Stomach (tissue), 9 donors: ENCODE measurements around the gene RBFOX1. TPM values are rescaled to one million over a fixed set of nuclear protein-coding genes. Genes with fewer than 3 reads are reported as not detected.

Experiments used
- DNase-seq, 2 donors: peaks; one replicate each; pipeline versions ENCODE4 v3.0.0 to v3.0.0-alpha.2; 2013 to 2019
- H3K27ac ChIP-seq, 5 donors: fragments of 200-600 bp in 4 of 5; sonication (generic) in 4 of 5; one replicate each; pipeline ENCODE4 v1.5.1; 2013 to 2019; ENCODE audit warnings: mild to moderate bottlenecking in 1 of 5, moderate library complexity in 1 of 5
- H3K27me3 ChIP-seq, 3 donors: fragments of 200-600 bp; sonication (generic); one replicate each; pipeline ENCODE4 v1.5.1; 2017 to 2019; ENCODE audit warnings: mixed run types in 1 of 3
- H3K36me3 ChIP-seq, 4 donors: fragments of 200-600 bp; sonication (generic); 1 replicate in 3 of 4; 2 replicates in 1 of 4; pipeline ENCODE4 v1.5.1; 2016 to 2019
- H3K4me1 ChIP-seq, 4 donors: fragments of 200-600 bp; sonication (generic); one replicate each; pipeline ENCODE4 v1.5.1; 2016 to 2019
- H3K4me3 ChIP-seq, 4 donors: fragments of 200-600 bp; sonication (generic) in 3 of 4; one replicate each; pipeline ENCODE4 v1.5.1; 2016 to 2019; ENCODE audit warnings: mild to moderate bottlenecking in 1 of 4
- H3K9me3 ChIP-seq, 4 donors: fragments of 200-600 bp; sonication (generic); one replicate each; pipeline ENCODE4 v1.5.1; 2016 to 2019
- CTCF ChIP-seq, 7 experiments: fragments of 450-650 bp in 4 of 7; fragments of 200-600 bp in 3 of 7; sonication (generic) in 3 of 7; IDR thresholded peaks; one replicate each; pipeline ENCODE4 v1.5.1; 2016 to 2019; ENCODE audit warnings: antibody characterized with exemption in 7 of 7, control low read depth in 2 of 7, mild to moderate bottlenecking in 1 of 7
- EP300 ChIP-seq: sonication (generic); formaldehyde crosslinking; IDR thresholded peaks from one replicate; pipeline ENCODE4 v1.6.1; 2017; ENCODE audit warnings: antibody characterized with exemption
- POLR2A ChIP-seq, 4 donors: fragments of 450-650 bp; IDR thresholded peaks; one replicate each; pipeline ENCODE4 v1.6.1; 2016; ENCODE audit warnings: antibody characterized with exemption in 4 of 4, control low read depth in 2 of 4, mild to moderate bottlenecking in 1 of 4, moderate library complexity in 1 of 4
- POLR2AphosphoS5 ChIP-seq, 3 donors: sonication (generic); formaldehyde crosslinking; IDR thresholded peaks; one replicate each; pipeline ENCODE4 v1.6.1; 2016; ENCODE audit warnings: antibody characterized with exemption in 3 of 3
- WGBS, 5 donors: extraction: QIAGEN DNeasy Blood & Tissue Kit in 3 of 5; methylation state at CpG; one replicate each; pipeline versions ENCODE4 v1.1.5 to v1.1.7; 2013 to 2018; 5-methylcytosine and 5-hydroxymethylcytosine counted together
- intact Hi-C: fragments of 100-400 bp; cut with DNase I; formaldehyde crosslinking; loops from one replicate; pipeline ENCODE4 v1.15.1; 2023; ENCODE audit warnings: low total_unique reads
- polyA plus RNA-seq, 3 donors: library from polyadenylated mRNA; stranded (reverse); fragments of 200-250 nt; gene quantifications; one replicate each; pipeline ENCODE4 v1.2.3, GENCODE V29; 2013
- total RNA-seq, 5 donors: library from RNA; depleted of rRNA; stranded (reverse); fragments of >200 nt; gene quantifications; one replicate each; pipeline versions ENCODE4 v1.1.0 to v1.2.3, GENCODE V29; 2014 to 2016
- donor health status: healthy with polysubstance abuse.
- donor health status: Bipolar disorder and iron deficiency.
- donor health status: healthy.

RBFOX1 gene
- total and polyA plus RNA-seq, 8 donors: 0.03 to 20.9 (median 0.35) TPM; not detected in 4

- H3K36me3 ChIP-seq: no peaks in the 10 kb centered on the region
- H3K4me3 ChIP-seq: no peak overlapping the region
- H3K9me3 ChIP-seq: no peaks in the 10 kb centered on the region
- intact Hi-C loops: no loop called here
- 68 to 76% (median 72%) methylated on average over 12 of the region's 12 CpGs for WGBS, 5 donors
- DNase-seq: no peak
- no peak for TF ChIP-seq POLR2AphosphoS5 (IDR thresholded peaks at IDR 0.05)
- no peak for TF ChIP-seq EP300
- no peak for TF ChIP-seq POLR2A (IDR thresholded peaks at IDR 0.05)
- TF ChIP-seq CTCF (IDR thresholded peaks at IDR 0.05): no peak
- H3K27me3 ChIP-seq: peaks cover 0 to 4% (median 0%) of the 10 kb centered on the region in 3 donors
- H3K27ac ChIP-seq: no peak overlapping the region
- H3K4me1 ChIP-seq: no peaks in the 10 kb centered on the region
These were observed 155.1 kb downstream of the RBFOX1 start for GRCh38 chr16:7487574-7488323.

- Histone ChIP-seq H3K4me1 (no peaks in the 10 kb centered on the region), H3K9me3 (no peaks in the 10 kb centered on the region), H3K27ac (no peak overlapping the region), H3K36me3 (no peaks in the 10 kb centered on the region), H3K27me3 (no peaks in the 10 kb centered on the region), H3K4me3 (no peak overlapping the region)
- WGBS, 5 donors: 21 to 26% (median 24%) methylated on average over 1 of the region's 1 CpG
- TF ChIP-seq CTCF (IDR thresholded peaks at IDR 0.05) (no peak), POLR2AphosphoS5 (IDR thresholded peaks at IDR 0.05) (no peak), POLR2A (IDR thresholded peaks at IDR 0.05) (no peak), EP300 (no peak)
- no peak for DNase-seq
- intact Hi-C loops: no loop called here
These were observed 159.5 kb downstream of the RBFOX1 start for GRCh38 chr16:7492122-7492521.

GRCh38 chr16:7493133-7493532 lies 160.5 kb downstream of the RBFOX1 start:
- TF ChIP-seq EP300 (no peak), POLR2AphosphoS5 (IDR thresholded peaks at IDR 0.05) (no peak), POLR2A (IDR thresholded peaks at IDR 0.05) (no peak), CTCF (IDR thresholded peaks at IDR 0.05) (no peak)
- WGBS, 5 donors: 73 to 89% (median 79%) methylated on average over 6 of the region's 6 CpGs

GRCh38 chr16:7497691-7498090 lies 165.0 kb downstream of the RBFOX1 start:
- 69 to 79% (median 74%) methylated on average over 4 of the region's 4 CpGs for WGBS, 5 donors
- Histone ChIP-seq H3K4me3 (no peak overlapping the region), H3K27ac (no peak overlapping the region), H3K4me1 (no peaks in the 10 kb centered on the region), H3K9me3 (no peaks in the 10 kb centered on the region), H3K27me3 (no peaks in the 10 kb centered on the region), H3K36me3 (no peaks in the 10 kb centered on the region)
- intact Hi-C loops: no loop called here
- no peak for DNase-seq
- TF ChIP-seq EP300 (no peak), POLR2AphosphoS5 (IDR thresholded peaks at IDR 0.05) (no peak), POLR2A (IDR thresholded peaks at IDR 0.05) (no peak), CTCF (IDR thresholded peaks at IDR 0.05) (no peak)

More at GRCh38 chr16:7493133-7493532, 160.5 kb downstream of the RBFOX1 start:
- Histone ChIP-seq H3K4me1 (no peaks in the 10 kb centered on the region), H3K27ac (no peak overlapping the region), H3K9me3 (no peaks in the 10 kb centered on the region), H3K36me3 (no peaks in the 10 kb centered on the region), H3K27me3 (no peaks in the 10 kb centered on the region), H3K4me3 (no peak overlapping the region)
- intact Hi-C loops: no loop called here
- no peak for DNase-seq
